ENCODE measurements around the gene CYBC1.
"Not testable (repeated sequence)": the region's sequence is repeated elsewhere in the genome, so short reads cannot be mapped to it uniquely, and the experiment has no call there.

CYBC1 gene

DNA sequence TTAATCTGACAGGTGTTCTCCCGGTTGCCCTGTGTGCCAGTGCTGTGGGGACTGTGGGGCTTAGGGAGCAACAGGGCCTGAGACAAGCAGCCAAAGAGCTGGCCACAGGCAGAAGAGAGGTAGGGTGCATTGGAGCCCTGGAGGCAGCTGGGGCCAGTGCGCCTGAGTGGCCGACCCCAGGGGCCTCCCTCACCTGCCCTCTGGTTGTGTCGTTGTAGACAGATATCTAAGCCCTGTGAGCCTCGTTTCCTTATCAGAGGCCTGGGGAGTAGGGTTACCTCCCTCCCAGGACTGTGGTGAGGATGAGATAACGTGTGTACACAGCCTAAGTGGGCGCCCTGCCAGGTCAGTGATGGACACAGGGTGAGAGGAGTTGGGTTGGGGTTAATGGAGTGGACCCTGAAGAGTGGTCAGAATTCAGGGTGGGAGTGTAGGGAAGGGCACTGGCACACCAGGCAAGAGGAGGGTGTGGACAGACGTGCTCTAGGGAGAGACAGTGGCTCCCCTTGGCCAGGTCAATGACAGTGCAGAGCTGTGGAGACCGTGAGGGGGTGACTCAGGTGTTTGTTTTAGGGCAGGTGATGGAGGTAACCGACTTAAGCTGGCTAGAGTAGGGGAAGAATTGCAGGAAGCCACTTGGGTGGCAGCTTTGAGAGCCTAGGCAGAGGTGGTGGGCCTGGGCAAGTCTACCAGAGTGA lies 11.4 kb upstream of the CYBC1 start:
- Histone ChIP-seq H3K27ac (replicated peaks) (no peak overlapping the region), H3K27me3 (ENCODE audit: insufficient read depth, poor library complexity, severe bottlenecking) (no peaks in the 10 kb centered on the region), H3K4me3 (replicated peaks; ENCODE audit: insufficient read depth, low read length) (no peak overlapping the region)
- no peak for DNase-seq (ENCODE audit: low read depth in 1 of 2, low spot score in 1 of 2)
- TF ChIP-seq, protein P1, sequence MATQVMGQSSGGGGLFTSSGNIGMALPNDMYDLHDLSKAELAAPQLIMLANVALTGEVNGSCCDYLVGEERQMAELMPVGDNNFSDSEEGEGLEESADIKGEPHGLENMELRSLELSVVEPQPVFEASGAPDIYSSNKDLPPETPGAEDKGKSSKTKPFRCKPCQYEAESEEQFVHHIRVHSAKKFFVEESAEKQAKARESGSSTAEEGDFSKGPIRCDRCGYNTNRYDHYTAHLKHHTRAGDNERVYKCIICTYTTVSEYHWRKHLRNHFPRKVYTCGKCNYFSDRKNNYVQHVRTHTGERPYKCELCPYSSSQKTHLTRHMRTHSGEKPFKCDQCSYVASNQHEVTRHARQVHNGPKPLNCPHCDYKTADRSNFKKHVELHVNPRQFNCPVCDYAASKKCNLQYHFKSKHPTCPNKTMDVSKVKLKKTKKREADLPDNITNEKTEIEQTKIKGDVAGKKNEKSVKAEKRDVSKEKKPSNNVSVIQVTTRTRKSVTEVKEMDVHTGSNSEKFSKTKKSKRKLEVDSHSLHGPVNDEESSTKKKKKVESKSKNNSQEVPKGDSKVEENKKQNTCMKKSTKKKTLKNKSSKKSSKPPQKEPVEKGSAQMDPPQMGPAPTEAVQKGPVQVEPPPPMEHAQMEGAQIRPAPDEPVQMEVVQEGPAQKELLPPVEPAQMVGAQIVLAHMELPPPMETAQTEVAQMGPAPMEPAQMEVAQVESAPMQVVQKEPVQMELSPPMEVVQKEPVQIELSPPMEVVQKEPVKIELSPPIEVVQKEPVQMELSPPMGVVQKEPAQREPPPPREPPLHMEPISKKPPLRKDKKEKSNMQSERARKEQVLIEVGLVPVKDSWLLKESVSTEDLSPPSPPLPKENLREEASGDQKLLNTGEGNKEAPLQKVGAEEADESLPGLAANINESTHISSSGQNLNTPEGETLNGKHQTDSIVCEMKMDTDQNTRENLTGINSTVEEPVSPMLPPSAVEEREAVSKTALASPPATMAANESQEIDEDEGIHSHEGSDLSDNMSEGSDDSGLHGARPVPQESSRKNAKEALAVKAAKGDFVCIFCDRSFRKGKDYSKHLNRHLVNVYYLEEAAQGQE (IDR thresholded peaks at IDR 0.05; ENCODE audit: insufficient replicate concordance, low read depth): no peak

DNA sequence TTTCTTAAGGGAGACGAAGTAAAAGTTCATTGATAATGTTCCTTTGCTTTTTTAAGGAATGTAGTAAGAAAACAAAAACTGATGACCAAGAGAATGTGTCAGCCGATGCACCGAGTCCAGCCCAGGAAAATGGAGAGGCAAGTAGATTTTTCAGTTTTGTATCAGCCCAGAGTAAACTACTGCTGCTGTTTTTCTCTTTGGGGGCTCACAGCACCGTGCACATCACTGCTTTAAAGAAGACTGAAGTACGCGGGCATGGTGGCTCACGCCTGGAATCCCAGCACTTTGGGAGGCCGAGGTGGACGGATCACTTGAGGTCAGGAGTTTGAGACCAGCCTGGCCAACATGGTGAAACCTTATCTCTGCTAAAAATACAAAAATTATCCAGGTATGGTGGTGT lies 9.4 kb upstream of the CYBC1 start:
- H3K27me3 ChIP-seq (ENCODE audit: insufficient read depth, poor library complexity, severe bottlenecking); DNase-seq (ENCODE audit: low read depth in 1 of 2, low spot score in 1 of 2); H3K4me3 ChIP-seq (replicated peaks; ENCODE audit: insufficient read depth, low read length); H3K27ac ChIP-seq (replicated peaks): not testable (repeated sequence)

DNA sequence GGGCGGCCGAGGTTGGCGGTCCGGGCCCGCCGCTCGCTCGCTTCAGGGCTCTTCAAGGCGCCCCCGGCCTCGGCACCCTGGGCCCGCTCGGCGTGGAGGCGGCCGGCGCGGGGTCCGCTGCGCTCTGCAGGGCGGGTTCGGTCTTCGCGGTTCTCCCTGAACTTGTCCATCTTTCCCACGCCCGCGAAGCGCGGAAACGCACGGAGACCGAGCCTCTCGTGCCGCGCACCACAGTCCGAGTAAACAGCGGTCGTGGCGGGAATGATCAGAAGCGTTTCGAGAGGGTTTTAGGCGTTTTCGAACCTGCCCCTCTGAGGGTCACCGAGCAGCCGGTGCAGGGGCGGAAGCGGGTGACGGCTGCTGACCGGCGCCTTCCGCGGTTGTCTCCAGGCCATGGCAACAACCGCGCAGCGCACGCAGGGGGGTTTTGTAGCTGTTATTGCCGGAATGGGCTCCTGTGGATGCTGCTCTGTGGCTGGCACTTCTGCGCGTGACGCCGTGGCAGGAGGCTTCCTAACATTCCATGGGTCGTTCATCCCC lies 8.4 kb upstream of the CYBC1 start:
- peak overlapping the region; percentile 97 for H3K27ac ChIP-seq (replicated peaks)
- peak in 1 of 2 experiments; percentile 28 for DNase-seq (ENCODE audit: low read depth in 1 of 2, low spot score in 1 of 2)
- TF ChIP-seq SPI1 (IDR thresholded peaks at IDR 0.05; ENCODE audit: borderline replicate concordance, low read depth): no peak
- TF ChIP-seq, protein P1 (IDR thresholded peaks at IDR 0.05; ENCODE audit: insufficient replicate concordance, low read depth): no peak
- no peak for TF ChIP-seq POLR2AphosphoS5 (IDR thresholded peaks at IDR 0.05; ENCODE audit: low read depth)
- TF ChIP-seq, protein P2, sequence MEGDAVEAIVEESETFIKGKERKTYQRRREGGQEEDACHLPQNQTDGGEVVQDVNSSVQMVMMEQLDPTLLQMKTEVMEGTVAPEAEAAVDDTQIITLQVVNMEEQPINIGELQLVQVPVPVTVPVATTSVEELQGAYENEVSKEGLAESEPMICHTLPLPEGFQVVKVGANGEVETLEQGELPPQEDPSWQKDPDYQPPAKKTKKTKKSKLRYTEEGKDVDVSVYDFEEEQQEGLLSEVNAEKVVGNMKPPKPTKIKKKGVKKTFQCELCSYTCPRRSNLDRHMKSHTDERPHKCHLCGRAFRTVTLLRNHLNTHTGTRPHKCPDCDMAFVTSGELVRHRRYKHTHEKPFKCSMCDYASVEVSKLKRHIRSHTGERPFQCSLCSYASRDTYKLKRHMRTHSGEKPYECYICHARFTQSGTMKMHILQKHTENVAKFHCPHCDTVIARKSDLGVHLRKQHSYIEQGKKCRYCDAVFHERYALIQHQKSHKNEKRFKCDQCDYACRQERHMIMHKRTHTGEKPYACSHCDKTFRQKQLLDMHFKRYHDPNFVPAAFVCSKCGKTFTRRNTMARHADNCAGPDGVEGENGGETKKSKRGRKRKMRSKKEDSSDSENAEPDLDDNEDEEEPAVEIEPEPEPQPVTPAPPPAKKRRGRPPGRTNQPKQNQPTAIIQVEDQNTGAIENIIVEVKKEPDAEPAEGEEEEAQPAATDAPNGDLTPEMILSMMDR (IDR thresholded peaks at IDR 0.05; ENCODE audit: insufficient read depth, low read length): no peak
- no peak for TF ChIP-seq GABPA (IDR thresholded peaks at IDR 0.05; ENCODE audit: low read depth)
- peak overlapping the region; percentile 86 for H3K4me3 ChIP-seq (replicated peaks; ENCODE audit: insufficient read depth, low read length)
- no peaks in the 10 kb centered on the region for H3K27me3 ChIP-seq (ENCODE audit: insufficient read depth, poor library complexity, severe bottlenecking)

DNA sequence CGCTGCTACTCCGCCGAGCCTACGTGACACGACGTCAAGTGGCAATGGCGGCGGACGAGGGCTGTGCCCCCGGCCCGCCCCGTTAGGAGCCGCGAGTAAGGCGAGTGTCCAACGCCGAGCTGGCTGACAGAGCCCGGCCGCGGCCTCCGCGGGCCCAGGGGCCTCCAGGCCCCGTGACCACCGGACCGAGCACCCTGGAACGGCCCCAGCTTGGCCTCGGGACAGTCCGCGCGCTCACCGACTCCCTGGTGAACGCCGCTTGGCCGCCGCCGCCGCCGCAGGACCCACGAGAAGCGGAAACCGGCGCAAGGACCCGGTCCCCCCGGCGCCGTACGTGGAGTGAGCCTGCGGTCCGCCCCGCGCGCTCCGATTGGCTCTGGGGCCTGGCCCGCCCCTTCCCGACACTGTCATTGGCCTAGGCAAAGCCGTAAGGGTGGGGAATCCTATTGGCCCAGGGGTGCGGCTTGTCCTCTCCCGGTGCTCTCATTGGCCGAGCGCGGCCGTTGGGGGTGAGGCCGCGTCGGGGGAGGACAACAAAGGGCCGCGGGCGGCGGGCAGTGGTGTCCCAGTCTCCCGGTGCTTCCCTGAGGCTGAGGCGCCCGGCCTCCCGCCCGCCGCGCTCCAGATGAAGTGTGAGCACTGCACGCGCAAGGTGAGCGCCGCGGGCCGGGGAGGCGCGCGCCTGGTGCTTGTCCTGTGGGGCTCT lies 7.8 kb upstream of the CYBC1 start, which contains the start of gene NARF:
Gene NARF, plus strand, starts transcription at position 563 of the 706 bp plus-strand sequence. Its CDS starts 63 bp downstream, at position 626.
- TF ChIP-seq GABPA (IDR thresholded peaks at IDR 0.05; ENCODE audit: low read depth) (peak; percentile 11; the same call in 1 of the 2 replicates), POLR2AphosphoS5 (IDR thresholded peaks at IDR 0.05; ENCODE audit: low read depth) (peak; percentile 71; the same call in 1 of the 2 replicates)
- TF ChIP-seq, protein P2 (IDR thresholded peaks at IDR 0.05; ENCODE audit: insufficient read depth, low read length): no peak
- TF ChIP-seq, protein P1 (IDR thresholded peaks at IDR 0.05; ENCODE audit: insufficient replicate concordance, low read depth): peak; percentile 71
- DNase-seq (ENCODE audit: low read depth in 1 of 2, low spot score in 1 of 2): peak; percentile 98 to 99
- Histone ChIP-seq H3K4me3 (replicated peaks; ENCODE audit: insufficient read depth, low read length) (peak within 1 kb of the TSS; percentile 86), H3K27ac (replicated peaks) (peak within 1 kb of the TSS; percentile 97), H3K27me3 (ENCODE audit: insufficient read depth, poor library complexity, severe bottlenecking) (no peaks in the 10 kb centered on the region)

Data from HL-60 (cell line).